Measurements from ENCODE around the gene COG1. TPM values are rescaled to one million over a fixed set of nuclear protein-coding genes. Genes with fewer than 3 reads are reported as not detected.
"Not testable (repeated sequence)": the region's sequence is repeated elsewhere in the genome, so short reads cannot be mapped to it uniquely, and the experiment has no call there.

The COG1 gene, protein sequence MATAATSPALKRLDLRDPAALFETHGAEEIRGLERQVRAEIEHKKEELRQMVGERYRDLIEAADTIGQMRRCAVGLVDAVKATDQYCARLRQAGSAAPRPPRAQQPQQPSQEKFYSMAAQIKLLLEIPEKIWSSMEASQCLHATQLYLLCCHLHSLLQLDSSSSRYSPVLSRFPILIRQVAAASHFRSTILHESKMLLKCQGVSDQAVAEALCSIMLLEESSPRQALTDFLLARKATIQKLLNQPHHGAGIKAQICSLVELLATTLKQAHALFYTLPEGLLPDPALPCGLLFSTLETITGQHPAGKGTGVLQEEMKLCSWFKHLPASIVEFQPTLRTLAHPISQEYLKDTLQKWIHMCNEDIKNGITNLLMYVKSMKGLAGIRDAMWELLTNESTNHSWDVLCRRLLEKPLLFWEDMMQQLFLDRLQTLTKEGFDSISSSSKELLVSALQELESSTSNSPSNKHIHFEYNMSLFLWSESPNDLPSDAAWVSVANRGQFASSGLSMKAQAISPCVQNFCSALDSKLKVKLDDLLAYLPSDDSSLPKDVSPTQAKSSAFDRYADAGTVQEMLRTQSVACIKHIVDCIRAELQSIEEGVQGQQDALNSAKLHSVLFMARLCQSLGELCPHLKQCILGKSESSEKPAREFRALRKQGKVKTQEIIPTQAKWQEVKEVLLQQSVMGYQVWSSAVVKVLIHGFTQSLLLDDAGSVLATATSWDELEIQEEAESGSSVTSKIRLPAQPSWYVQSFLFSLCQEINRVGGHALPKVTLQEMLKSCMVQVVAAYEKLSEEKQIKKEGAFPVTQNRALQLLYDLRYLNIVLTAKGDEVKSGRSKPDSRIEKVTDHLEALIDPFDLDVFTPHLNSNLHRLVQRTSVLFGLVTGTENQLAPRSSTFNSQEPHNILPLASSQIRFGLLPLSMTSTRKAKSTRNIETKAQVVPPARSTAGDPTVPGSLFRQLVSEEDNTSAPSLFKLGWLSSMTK
- 39.3 and 45.1 TPM in 2 replicates for total RNA-seq (2014; rRNA removed; shearing (Covaris generic))
- polyA plus RNA-seq (2015; cell fraction: cytosol; rRNA removed) = 33.8 and 35.7 TPM in 2 replicates
- 99.3 and 141 TPM in 2 replicates for polyA plus RNA-seq (2015; cell fraction: nucleus; rRNA removed)

DNA sequence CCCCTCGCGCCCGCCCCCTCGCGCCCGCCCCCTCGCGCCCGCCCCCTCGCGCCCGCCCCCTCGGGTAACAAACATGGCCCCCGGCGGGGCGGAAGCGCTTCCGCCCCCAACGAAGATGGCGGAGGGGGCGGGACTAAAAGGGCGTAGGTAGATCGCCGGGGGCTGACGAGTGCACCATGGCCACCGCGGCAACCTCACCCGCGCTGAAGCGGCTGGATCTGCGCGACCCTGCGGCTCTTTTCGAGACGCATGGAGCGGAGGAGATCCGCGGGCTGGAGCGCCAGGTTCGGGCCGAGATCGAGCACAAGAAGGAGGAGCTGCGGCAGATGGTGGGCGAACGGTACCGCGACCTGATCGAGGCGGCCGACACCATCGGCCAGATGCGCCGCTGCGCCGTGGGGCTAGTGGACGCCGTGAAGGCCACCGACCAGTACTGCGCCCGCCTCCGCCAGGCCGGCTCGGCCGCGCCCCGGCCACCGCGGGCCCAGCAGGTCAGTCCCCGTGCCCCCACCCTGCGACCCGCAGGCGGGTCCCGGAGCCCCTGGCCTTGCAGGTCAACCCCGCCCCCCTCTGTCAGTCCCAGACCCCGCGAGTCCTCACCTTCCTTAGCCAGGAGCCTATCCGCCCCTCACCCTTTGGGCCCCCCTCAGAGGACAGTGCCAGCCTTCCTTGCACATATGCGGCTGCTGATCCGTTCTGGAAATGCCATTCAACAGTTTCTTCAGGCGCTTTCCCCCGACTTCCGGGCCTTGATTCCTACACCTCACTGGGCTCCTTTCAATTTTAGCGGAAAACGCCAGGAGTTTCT is at the start of gene COG1:
COG1 (plus strand) TSS at position 162 of the 808 bp plus-strand sequence; CDS start at position 177, 15 bp downstream.
- peak; percentile 96 for DNase-seq (ENCODE audit: low read depth, low spot score)
- in situ Hi-C loops (cut with HindIII; ENCODE audit: low pct_unique_long_range_greater_than_20kb, low sequenced_read_pairs) = no loop called here

DNA sequence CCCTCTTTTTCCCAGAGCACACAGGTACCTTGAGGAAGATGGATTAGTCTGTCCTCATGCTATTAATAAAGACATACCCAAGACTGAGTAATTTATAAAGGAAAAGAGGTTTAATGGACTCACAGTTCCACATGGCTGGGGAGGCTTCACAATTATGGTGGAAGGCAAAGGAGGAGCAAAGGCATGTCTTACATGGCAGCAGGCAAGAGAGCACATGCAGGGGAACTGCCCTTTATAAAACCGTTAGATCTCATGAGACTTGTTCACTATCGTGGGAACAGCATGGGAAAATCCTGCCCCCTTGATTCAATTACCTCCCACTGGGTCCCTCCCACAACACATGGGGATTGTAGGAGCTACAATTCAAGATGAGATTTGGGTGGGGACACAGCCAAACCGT is 48.6 kb upstream of the COG1 start:
- in situ Hi-C loops (cut with HindIII; ENCODE audit: low pct_unique_long_range_greater_than_20kb, low sequenced_read_pairs); DNase-seq (ENCODE audit: low read depth, low spot score): not testable (repeated sequence)

DNA sequence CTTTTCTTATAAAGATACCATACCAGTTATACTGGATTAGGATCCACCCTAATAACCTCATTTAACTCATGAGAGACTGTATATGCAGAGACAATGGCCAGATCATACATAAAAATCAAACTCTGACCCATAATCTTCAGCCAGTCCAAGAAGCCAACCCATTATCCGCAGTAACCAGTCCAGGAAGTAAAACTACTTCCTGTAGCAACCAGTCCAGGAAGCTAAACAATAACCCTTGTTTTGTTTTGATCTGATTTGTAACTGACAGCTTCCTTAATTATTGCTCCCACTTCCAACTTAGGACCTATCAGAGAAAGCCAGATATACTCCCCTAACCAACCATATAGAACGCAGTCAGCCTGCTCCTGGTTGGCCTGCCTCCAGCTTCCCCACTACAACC is 47.2 kb upstream of the COG1 start:
- in situ Hi-C loops (cut with HindIII; ENCODE audit: low pct_unique_long_range_greater_than_20kb, low sequenced_read_pairs) = no loop called here
- no peak for DNase-seq (ENCODE audit: low read depth, low spot score)

DNA sequence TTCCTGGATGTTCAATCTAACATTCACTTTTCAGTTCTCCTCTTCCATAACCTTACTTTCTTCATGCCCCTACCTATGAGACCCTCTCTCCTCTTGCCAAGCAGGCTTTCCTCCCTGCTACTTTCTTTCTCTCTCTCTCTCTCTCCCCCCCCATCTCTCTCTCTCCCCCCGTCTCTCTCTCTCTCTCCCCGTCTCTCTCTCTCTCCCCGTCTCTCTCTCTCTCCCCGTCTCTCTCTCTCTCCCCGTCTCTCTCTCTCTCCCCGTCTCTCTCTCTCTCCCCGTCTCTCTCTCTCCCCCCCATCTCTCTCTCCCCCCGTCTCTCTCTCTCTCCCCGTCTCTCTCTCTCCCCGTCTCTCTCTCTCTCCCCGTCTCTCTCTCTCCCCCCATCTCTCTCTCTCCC is 45.1 kb upstream of the COG1 start:
- DNase-seq (ENCODE audit: low read depth, low spot score); in situ Hi-C loops (cut with HindIII; ENCODE audit: low pct_unique_long_range_greater_than_20kb, low sequenced_read_pairs): not testable (repeated sequence)

DNA sequence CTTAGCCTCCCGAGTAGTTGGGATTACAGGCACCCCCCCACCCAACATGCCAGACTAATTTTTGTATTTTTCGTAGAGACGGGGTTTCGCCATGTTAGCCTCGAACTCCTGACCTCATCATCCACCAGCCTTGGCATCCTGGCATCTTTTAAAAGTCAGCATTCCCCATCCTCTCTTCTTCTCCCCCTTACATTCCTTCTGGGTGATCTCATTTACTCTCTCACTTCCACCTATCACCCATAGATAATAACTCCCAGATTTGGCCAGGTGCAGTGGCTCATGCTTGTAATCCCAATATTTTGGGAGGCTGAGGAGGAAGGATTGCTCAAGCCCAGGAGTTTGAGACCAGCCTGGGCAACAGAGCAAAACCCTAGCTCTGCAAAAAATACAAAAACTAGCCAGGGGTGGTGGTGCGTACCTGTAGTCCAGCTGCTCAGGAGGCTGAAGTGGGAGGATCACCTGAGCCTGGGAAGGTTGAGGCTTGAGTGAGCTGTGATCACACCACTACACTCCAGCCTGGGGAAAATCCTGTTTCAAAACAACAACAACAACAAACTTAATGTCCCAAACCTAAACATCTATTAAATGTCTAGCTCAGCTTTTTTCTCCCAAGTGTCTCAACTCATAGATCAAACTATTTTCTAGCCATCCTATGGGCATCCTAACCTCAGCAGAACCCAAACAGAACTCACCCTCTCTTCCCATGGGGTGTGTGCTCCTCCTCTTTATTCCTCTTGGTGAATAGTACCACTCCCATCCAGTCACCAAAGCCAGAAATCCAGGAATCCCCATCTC is 44.1 kb upstream of the COG1 start:
- DNase-seq (ENCODE audit: low read depth, low spot score) = no peak
- in situ Hi-C loops (cut with HindIII; ENCODE audit: low pct_unique_long_range_greater_than_20kb, low sequenced_read_pairs) = no loop called here

DNA sequence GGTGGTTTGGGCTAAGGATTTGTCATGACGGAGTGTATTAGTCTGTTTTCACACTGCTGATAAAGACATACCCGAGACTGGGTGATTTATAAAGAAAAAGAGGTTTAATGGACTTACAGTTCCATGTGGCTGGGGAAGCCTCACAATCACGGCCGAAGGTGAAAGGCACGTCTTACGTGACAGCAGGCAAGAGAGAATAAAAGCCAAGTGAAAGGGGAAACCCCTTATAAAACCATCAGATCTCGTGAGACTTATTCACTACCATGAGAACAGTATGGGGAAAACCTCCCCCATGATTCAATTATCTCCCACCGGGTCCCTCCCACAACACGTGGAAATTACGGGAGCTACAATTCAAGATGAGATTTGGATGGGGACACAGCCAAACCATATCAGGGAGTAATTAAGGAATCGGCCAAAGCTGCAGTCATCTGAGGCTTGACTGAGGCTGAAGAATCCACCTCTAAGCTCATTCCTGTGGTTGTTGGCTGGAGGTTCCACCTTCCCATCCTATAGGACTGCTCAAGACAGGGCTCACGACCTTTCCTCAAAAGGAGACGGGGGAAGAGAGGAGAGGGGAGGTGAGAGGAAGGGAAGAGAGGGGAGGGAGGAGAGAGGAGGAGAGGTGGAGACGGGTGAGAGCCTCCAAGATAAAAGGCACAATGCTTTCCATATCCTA is 42.1 kb upstream of the COG1 start:
- DNase-seq (ENCODE audit: low read depth, low spot score); in situ Hi-C loops (cut with HindIII; ENCODE audit: low pct_unique_long_range_greater_than_20kb, low sequenced_read_pairs): not testable (repeated sequence)

DNA sequence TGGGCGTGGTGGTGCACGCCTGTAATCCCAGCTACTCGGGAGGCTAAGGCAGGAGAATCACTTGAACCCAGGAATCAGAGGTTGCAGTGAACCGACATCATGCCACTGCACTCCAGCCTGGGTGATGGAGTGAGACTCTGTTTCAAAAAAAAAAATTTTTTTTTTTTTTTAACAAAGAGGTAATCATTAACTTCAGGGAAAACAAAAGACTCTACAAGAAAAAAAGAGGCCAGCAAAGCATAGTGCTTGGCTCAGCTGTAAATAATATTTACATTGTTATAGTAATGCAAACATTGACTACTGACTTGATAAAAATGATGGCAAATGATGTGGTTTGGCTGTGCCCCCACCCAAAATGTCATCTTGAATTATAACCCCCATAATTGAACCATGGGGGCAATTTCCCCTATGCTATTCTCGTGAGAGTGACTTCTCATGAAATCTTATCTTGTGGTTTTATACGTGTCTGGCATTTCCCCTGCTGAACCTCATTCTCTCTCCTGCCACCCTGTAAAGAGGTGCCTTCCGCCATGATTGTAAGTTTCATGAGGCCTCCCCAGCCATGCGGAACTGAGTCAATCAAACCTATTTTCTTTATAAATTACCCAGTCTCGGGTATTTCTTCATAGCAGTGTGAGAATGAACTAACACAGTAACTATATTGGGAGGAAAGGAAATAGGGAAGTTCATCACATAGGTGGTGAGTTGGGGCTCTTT is 40.8 kb upstream of the COG1 start:
- DNase-seq (ENCODE audit: low read depth, low spot score) = no peak
- in situ Hi-C loops (cut with HindIII; ENCODE audit: low pct_unique_long_range_greater_than_20kb, low sequenced_read_pairs) = no loop called here

DNA sequence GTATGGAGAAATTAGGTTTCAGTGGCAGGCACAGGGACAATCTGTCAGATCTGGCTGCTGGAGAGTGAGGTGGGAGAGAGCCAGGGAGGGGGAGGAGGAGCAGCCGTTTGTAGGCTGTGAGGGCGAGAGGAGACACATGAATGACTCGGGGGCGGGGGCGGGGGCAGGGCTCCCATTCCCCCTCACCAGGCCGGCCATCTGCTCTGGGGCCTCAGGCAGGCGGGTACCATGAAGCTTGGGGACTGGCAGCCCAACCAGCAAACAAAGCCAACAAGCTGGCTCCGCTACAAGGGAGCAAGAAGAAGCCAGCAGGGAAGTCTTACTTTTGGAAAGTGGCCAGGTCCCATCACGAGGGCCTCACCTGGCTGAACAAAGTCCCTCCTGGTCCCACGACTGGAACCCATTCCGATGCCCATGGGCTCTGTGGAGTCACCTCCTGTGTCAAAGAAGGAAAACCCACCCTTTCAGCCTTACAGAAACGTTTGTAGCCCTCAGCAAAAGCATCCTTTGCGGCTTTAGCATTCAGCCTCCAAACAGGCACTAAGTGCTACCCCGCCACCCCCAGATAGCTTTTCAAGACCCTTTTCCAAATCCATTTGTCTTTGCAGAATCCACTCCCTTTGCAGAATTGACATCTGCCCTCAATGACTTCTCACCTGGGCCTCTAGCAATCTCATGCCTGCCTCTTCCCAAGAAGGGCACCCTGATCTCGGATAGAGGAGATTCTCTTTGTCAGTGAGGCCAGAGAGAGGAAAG is 37.3 kb upstream of the COG1 start:
- in situ Hi-C loops (cut with HindIII; ENCODE audit: low pct_unique_long_range_greater_than_20kb, low sequenced_read_pairs) = no loop called here
- DNase-seq (ENCODE audit: low read depth, low spot score) = peak; percentile 34

DNA sequence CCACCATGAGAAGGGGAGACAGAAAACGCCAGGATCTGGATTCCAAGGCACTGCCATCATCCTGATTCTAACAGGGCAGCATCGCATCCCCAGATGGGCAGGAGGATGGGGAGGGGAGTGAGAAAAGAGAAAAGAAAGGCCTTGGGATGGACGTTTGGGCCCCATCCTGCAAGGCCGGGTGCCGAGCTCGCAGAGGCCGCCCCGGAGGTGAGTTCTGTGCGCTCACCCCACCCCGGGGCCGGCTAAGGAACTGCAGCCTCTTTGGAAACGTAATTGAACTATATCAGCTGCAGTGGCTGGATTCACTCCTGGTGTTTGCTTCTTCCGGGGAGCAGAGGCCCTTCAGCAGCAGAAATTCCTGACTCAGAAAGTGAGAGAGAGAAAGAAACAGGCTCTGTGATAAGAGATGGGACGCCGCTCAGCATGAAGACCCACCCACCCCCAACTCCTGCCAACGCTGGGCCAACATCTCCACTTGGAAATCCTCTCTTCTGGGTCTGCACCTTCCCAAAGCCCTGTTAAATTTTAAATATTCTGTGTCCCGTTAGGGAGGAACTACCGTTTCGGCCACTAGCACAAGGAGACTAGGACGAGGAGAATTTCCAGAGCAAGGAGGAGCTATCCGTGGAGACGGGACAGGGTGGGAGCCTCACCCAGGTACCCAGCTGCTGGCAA is 36.6 kb upstream of the COG1 start:
- DNase-seq (ENCODE audit: low read depth, low spot score) = peak; percentile 90
- in situ Hi-C loops (cut with HindIII; ENCODE audit: low pct_unique_long_range_greater_than_20kb, low sequenced_read_pairs) = no loop called here

DNA sequence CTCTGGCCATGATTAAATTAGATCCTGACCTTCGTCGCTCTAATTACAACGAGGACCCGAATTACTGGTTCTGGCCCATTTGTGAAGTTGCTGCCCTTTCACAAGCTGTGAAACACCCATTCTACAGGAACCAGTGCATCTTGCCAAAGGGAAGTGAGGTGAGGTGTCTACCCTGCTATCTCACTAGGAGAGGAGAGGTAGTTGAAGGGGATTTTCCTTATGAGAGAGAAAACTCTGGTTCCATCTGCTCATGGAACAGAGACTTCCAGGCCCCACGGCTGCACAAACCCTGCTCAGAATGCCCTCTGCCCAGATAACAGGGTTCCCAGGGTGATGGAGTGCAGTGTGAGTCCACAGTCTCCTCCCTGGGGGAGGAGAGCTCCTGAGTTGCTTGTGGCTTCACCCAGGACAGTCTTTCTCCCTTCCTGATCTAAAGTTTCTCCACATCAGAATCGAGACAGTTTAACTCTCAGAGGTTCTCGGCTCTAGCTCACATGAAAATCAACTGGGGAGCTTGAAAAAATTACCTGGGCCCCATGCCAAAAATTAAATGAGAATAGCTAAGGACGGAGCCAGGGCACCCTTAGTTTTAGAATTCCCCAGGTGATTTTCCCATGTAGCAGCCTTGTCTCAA is 35.9 kb upstream of the COG1 start:
- DNase-seq (ENCODE audit: low read depth, low spot score) = no peak
- in situ Hi-C loops (cut with HindIII; ENCODE audit: low pct_unique_long_range_greater_than_20kb, low sequenced_read_pairs) = no loop called here

DNA sequence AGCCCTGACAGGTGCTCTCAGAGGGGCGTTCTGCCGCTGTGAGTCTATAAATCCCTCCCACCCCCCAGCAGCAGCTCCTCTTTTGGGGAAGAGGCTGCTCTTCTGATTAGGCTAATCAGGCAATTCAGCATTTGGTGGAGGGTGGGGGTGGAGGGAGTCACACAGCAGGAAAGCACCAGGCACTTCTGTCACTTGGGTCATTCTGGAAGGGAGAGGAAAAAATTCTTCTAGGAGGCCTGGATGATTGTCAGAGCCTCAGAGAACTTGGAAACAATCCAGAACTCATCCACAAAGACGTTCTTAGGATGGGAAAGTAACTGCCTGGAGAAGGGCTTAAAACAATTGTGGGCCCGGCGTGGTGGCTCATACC is 35.3 kb upstream of the COG1 start:
- in situ Hi-C loops (cut with HindIII; ENCODE audit: low pct_unique_long_range_greater_than_20kb, low sequenced_read_pairs) = no loop called here
- DNase-seq (ENCODE audit: low read depth, low spot score) = no peak

DNA sequence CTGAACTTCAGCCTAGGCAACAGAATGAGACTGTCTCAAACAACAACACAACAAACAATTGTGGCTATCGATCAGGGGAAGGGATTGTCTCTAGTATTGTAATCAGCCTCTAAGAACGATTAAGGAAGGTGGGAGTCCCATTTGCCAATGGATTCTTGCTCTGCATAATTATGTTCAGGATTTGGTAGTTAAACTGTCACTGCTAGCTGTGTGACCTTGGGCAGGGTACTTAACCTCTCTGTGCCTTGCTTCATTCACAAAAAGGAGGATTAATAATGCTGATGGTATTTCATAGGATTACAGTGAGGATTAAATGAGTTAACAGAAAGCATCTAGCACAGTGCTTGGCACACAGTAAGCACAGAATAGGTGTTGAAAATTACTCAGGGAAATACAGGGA is 34.7 kb upstream of the COG1 start:
- no peak for DNase-seq (ENCODE audit: low read depth, low spot score)
- in situ Hi-C loops (cut with HindIII; ENCODE audit: low pct_unique_long_range_greater_than_20kb, low sequenced_read_pairs) = no loop called here

DNA sequence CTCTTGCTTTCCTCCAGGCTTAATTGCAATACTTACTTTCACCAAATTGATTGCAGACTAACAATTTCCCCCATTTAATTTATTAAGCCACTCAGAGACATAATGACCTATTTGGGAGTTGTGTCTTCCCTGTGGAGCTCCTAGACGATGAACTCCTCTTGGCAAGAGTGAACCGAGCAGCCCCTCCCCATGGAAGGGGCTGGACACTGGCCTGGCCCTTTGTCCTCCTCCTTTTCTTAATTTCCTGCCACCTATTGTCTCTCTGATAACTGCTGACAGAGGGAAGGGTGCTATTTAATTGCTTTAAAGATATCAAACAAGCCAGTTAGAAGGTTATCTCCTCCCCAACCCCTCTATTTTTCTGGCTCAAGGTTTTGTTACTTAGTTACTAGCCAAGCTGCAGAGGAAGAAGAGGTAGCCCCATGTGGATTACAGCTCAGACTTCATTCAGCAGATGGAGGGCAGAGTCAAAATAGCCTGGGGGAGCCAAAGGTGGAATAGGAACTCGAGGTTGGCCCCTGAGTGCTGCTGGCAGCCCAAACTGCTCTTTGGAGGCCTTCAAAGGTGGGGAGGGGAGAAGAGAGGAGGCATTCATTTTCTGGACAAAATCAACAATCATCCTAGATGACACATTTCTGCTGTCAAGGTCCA is 31.8 kb upstream of the COG1 start:
- in situ Hi-C loops (cut with HindIII; ENCODE audit: low pct_unique_long_range_greater_than_20kb, low sequenced_read_pairs) = no loop called here
- DNase-seq (ENCODE audit: low read depth, low spot score) = no peak

DNA sequence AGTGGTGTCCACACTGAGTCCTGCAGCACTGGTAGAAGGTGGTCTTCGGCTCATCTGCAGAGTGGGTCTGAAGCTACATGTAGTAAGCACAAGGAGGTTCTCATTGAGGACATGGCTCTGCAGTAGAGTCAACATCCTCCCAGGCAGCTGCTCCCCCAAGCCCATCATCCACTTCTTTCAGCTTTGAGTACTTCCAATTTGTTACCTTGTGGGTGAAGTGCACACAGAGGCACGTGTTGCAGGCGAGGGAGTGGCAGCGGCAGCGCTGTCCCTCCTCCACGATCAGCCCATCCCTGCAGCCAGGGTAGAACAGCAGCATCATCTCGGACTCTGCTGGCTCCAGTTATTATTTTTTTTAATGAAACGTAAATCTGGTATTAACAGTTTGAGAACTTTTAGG is 29.8 kb upstream of the COG1 start:
- in situ Hi-C loops (cut with HindIII; ENCODE audit: low pct_unique_long_range_greater_than_20kb, low sequenced_read_pairs) = no loop called here
- DNase-seq (ENCODE audit: low read depth, low spot score) = no peak

Measured in SK-MEL-5 (cell line).